HCT116 (cell line): ENCODE data around the gene FOXRED1. TPM values are rescaled to one million over a fixed set of nuclear protein-coding genes. Genes with fewer than 3 reads are reported as not detected.
A peak's percentile ranks its signal among the peaks of the same experiment; 100 is the strongest.

Source experiments
- ATAC-seq: fragments of 200-7000 bp; cut with Tn5 transposase; 2 replicates; pipeline ENCODE4 v1.9.1; 2020; ENCODE audit warnings: mild to moderate bottlenecking, moderate library complexity
- BruUV-seq: library from RNA; stranded (reverse); fragments of 400-500 nt; replicated peaks from 2 replicates; lab custom pipeline; 2021; lab: Mats Ljungman, UMichigan
- CTCF ChIA-PET: fragments of 300-600 bp; sonication (Branson Sonifier 250); formaldehyde crosslinking; loops from one replicate; lab custom pipeline; 2021; ENCODE audit warnings: antibody characterized with exemption; lab: Charles Lee
- POLR2A ChIA-PET: fragments of 300-600, 350-600 bp; sonication (Branson Sonifier 250); formaldehyde crosslinking; loops from one replicate; lab custom pipeline; 2021; ENCODE audit warnings: antibody characterized with exemption; lab: Charles Lee
- RAD21 ChIA-PET, 2 experiments: fragments of 300-600 bp; sonication (Branson Sonifier 250); formaldehyde crosslinking; loops; one replicate each; lab custom pipeline; 2023; ENCODE audit warnings: low total read pairs in 2 of 2; ENCODE audit not compliant: uncharacterized antibody in 2 of 2, unreplicated experiment in 2 of 2, low non-redundant PET in 1 of 2; lab: Charles Lee
- DNase-seq: peaks from one replicate; pipeline ENCODE4 v3.0.0-alpha.2; 2010; ENCODE audit warnings: low read depth, low spot score
- H2AFZ ChIP-seq: fragments of 200-600 bp; shearing (Covaris generic), sonication (generic); 2 replicates; pipeline ENCODE4 v1.6.1; 2017; ENCODE audit warnings: low read depth, mixed run types, mixed read lengths, antibody characterized with exemption, low read length; ENCODE audit not compliant: poor library complexity, severe bottlenecking
- H3K27ac ChIP-seq: 2 replicates; pipeline ENCODE4 v1.5.1; 2012; ENCODE audit warnings: low read depth, low read length
- H3K27me3 ChIP-seq: fragments of 200-600 bp; sonication (generic); 2 replicates; pipeline ENCODE4 v1.6.1; 2016; ENCODE audit warnings: mixed run types, low read length, mixed read lengths; ENCODE audit not compliant: insufficient read depth
- H3K36me3 ChIP-seq, 2 experiments: fragments of 200-500 bp in 1 of 2; fragments of 200-600 bp in 1 of 2; sonication (Bioruptor generic) in 1 of 2; sonication (generic) in 1 of 2; 2 replicates each; pipeline versions ENCODE4 v1.5.1 to v1.6.1; 2014 to 2016; ENCODE audit warnings: low read length in 2 of 2, inconsistent platforms in 1 of 2, mixed read lengths in 1 of 2, mixed run types in 1 of 2; ENCODE audit not compliant: insufficient read depth in 2 of 2, control insufficient read depth in 1 of 2
- H3K4me1 ChIP-seq, 2 experiments: fragments of 200-600 bp in 1 of 2; sonication (generic) in 1 of 2; 2 replicates each; pipeline versions ENCODE4 v1.5.1 to v1.6.1; 2012 to 2017; ENCODE audit warnings: low read length in 2 of 2, inconsistent platforms in 1 of 2, mild to moderate bottlenecking in 1 of 2, mixed read lengths in 1 of 2, mixed run types in 1 of 2, moderate library complexity in 1 of 2; ENCODE audit not compliant: insufficient read depth in 2 of 2, control insufficient read depth in 1 of 2
- H3K4me2 ChIP-seq: fragments of 200-600 bp; sonication (generic); 2 replicates; pipeline ENCODE4 v1.6.1; 2017; ENCODE audit warnings: mixed run types, low read length, mixed read lengths
- H3K4me3 ChIP-seq, 2 experiments: fragments of 200-600 bp in 1 of 2; sonication (generic) in 1 of 2; replicated peaks in 1 of 2; 2 replicates each; pipeline ENCODE4 v1.5.1; 2011 to 2016; ENCODE audit warnings: low read length in 2 of 2, control low read depth in 1 of 2, low read depth in 1 of 2, mild to moderate bottlenecking in 1 of 2, mixed read lengths in 1 of 2, mixed run types in 1 of 2
- H3K79me2 ChIP-seq: fragments of 200-600 bp; sonication (generic); 2 replicates; pipeline ENCODE4 v1.6.1; 2017; ENCODE audit warnings: mild to moderate bottlenecking, mixed run types, low read length, moderate library complexity, mixed read lengths; ENCODE audit not compliant: insufficient read depth
- H3K9ac ChIP-seq: fragments of 200-600 bp; sonication (generic); 2 replicates; pipeline ENCODE4 v1.6.1; 2016; ENCODE audit warnings: low read length, mixed read lengths
- H3K9me2 ChIP-seq: fragments of 200-600 bp; sonication (generic), shearing (Covaris generic); 2 replicates; pipeline ENCODE4 v1.6.1; 2017; ENCODE audit warnings: mixed run types, mild to moderate bottlenecking, moderate library complexity; ENCODE audit not compliant: insufficient read depth
- H3K9me3 ChIP-seq, 2 experiments: fragments of 200-500 bp in 1 of 2; fragments of 200-600 bp in 1 of 2; sonication (Bioruptor generic) in 1 of 2; sonication (generic) in 1 of 2; 2 replicates each; pipeline ENCODE4 v1.6.1; 2014 to 2017; ENCODE audit warnings: low read length in 2 of 2, mixed read lengths in 2 of 2, inconsistent platforms in 1 of 2, low read depth in 1 of 2, mild to moderate bottlenecking in 1 of 2, mixed run types in 1 of 2, moderate library complexity in 1 of 2; ENCODE audit not compliant: control insufficient read depth in 1 of 2, insufficient read depth in 1 of 2
- H4K20me1 ChIP-seq: fragments of 200-600 bp; sonication (generic), shearing (Covaris generic); 2 replicates; pipeline ENCODE4 v1.6.1; 2017; ENCODE audit warnings: mixed run types, mild to moderate bottlenecking, moderate library complexity; ENCODE audit not compliant: insufficient read depth
- EGR1 ChIP-seq: IDR thresholded peaks from 2 replicates; pipeline ENCODE4 v1.6.1; 2012; ENCODE audit warnings: low read depth
- ELF1 ChIP-seq: IDR thresholded peaks from 2 replicates; pipeline ENCODE4 v1.6.1; 2012; ENCODE audit warnings: low read depth, borderline replicate concordance
- EZH2 ChIP-seq: fragments of 200-600 bp; sonication (generic); IDR thresholded peaks from 2 replicates; pipeline ENCODE4 v1.6.1; 2017; ENCODE audit warnings: antibody characterized with exemption, mixed run types
- JUND ChIP-seq: IDR thresholded peaks from 2 replicates; pipeline ENCODE4 v1.6.1; 2012
- POLR2A ChIP-seq: IDR thresholded peaks from 2 replicates; pipeline ENCODE4 v1.7.0; 2011; ENCODE audit warnings: borderline replicate concordance; ENCODE audit not compliant: insufficient read depth, insufficient read length; ENCODE audit errors: extremely low read depth
- RAD21 ChIP-seq: IDR thresholded peaks from 2 replicates; pipeline ENCODE4 v1.6.1; 2012; ENCODE audit warnings: low read depth, mild to moderate bottlenecking
- SIN3A ChIP-seq: IDR thresholded peaks from 2 replicates; pipeline ENCODE4 v1.6.1; 2012; ENCODE audit warnings: low read depth
- SP1 ChIP-seq: IDR thresholded peaks from 2 replicates; pipeline ENCODE4 v1.6.1; 2012; ENCODE audit warnings: low read depth
- TCF7L2 ChIP-seq: IDR thresholded peaks from 2 replicates; pipeline ENCODE4 v1.7.0; 2011; ENCODE audit warnings: borderline replicate concordance, inconsistent platforms; ENCODE audit not compliant: insufficient read depth, insufficient read length; ENCODE audit errors: extremely low read depth
- ZFX ChIP-seq: fragments of 450-650 bp; IDR thresholded peaks from 2 replicates; pipeline ENCODE4 v1.6.1; 2017
- intact Hi-C: fragments of 100-400 bp; cut with micrococcal nuclease; formaldehyde crosslinking; loops from 2 replicates; pipeline ENCODE4 v1.10.0; 2022
- total RNA-seq: library from RNA; stranded (reverse); gene quantifications from one replicate; pipeline ENCODE4 v1.2.1, GENCODE V29; 2021; ENCODE audit not compliant: unreplicated experiment
- TF ChIP-seq, protein P1 (sequence below): IDR thresholded peaks from 2 replicates; pipeline ENCODE4 v1.6.1; 2012
- TF ChIP-seq, protein P2 (sequence below): IDR thresholded peaks from 2 replicates; pipeline ENCODE4 v1.6.1; 2012
- TF ChIP-seq, protein P3 (sequence below), 3 experiments: fragments of 200-600 bp in 1 of 3; sonication (generic) in 1 of 3; IDR thresholded peaks in 2 of 3; conservative IDR thresholded peaks in 1 of 3; 2 replicates each; pipeline ENCODE4 v1.5.1; 2012 to 2017; ENCODE audit warnings: low read depth in 2 of 3, low read length in 2 of 3, antibody characterized with exemption in 1 of 3, borderline replicate concordance in 1 of 3, control low read depth in 1 of 3, mild to moderate bottlenecking in 1 of 3, mixed read lengths in 1 of 3, mixed run types in 1 of 3, moderate library complexity in 1 of 3; ENCODE audit not compliant: insufficient read depth in 1 of 3
- TF ChIP-seq, protein P4 (sequence below): IDR thresholded peaks from 2 replicates; pipeline ENCODE4 v1.6.1; 2011; ENCODE audit warnings: mild to moderate bottlenecking, low read length, moderate library complexity; ENCODE audit not compliant: insufficient replicate concordance; ENCODE audit errors: extremely low read depth

The FOXRED1 gene
- total RNA-seq, 1 experiment from 2014 or later: 41.3 TPM

DNA sequence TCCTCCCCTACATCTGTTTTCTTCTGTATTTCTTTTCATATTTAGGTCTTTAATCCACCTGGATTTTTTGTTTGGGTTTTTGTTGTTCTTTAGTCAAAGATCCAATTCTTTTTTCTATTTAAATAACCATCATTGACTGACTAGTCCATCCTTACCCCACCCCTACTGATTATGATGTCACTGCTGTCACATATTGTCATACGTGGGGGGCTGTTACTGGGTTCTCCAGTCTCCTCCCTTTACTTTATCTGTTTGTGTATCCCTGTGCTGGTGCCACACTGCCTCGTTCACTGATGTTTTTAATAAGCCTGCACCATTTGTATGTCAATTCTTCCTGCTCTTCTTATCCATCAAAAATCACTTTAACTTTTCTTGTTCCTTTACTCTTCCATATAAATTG, 28.1 kb downstream of the FOXRED1 start:
- ChIA-PET RAD21 (no interaction called here), POLR2A (no interaction called here), CTCF (no interaction called here)
- Histone ChIP-seq H3K9me3 (no peaks in the 10 kb centered on the region), H3K4me1 (no peaks in the 10 kb centered on the region), H3K4me3 (no peak overlapping the region), H3K4me2 (no peak overlapping the region), H3K36me3 (peaks cover 4% of the 10 kb centered on the region in 2 experiments; a peak in 2 of 4 replicates), H3K9me2 (no peaks in the 10 kb centered on the region), H3K27me3 (no peaks in the 10 kb centered on the region), H3K9ac (no peak overlapping the region), H3K27ac (no peak overlapping the region), H3K79me2 (peaks cover 4% of the 10 kb centered on the region; the same call in 1 of the 2 replicates), H2AFZ (no peak overlapping the region), H4K20me1 (no peaks in the 10 kb centered on the region)
- TF ChIP-seq JUND (no peak), EZH2 (no peak), SP1 (no peak), SIN3A (no peak), TCF7L2 (no peak)
- TF ChIP-seq, protein P1, sequence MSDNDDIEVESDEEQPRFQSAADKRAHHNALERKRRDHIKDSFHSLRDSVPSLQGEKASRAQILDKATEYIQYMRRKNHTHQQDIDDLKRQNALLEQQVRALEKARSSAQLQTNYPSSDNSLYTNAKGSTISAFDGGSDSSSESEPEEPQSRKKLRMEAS: no peak
- intact Hi-C loops: no loop called here
- no TSS peak for BruUV-seq
- DNase-seq (no peak), ATAC-seq (no peak)

DNA sequence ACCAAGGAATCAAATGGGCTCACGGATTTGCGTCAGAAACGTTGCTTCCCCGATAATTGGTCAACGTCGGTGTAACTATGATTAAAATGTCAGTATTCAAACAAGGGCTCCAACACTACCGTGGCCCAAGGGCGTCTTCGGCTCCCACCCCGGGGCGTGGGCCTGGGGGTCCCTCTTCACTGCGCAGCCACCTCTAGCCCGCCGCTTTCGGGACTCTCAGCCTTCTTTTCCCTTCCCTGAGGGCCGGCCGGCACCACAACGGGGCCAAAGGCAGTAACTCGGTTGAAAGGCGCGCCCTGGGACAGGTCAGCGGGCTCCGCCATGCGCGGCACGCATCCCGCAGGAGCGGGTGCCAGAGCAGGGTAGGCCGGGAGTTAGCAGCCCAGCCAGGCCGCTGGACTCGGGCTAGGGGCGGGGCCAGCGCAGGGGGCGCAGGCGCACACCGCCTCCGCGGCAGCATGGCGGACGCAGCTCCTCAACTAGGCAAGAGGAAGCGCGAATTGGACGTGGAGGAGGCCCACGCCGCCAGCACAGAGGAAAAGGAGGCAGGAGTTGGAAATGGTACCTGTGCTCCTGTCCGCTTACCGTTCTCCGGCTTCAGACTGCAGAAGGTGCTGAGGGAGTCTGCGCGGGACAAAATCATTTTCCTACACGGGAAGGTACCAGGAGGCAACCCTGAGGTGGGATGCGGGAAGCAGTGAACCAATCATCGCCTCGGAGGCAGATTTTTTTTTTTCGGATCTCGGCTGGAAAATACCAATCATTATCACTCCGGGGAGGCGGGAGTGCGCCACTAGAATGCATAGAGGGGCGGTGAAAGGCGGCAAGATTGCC, 34.9 kb downstream of the FOXRED1 start, which contains the start of gene DCPS:
TSS of gene DCPS (plus strand) at position 438 of the 834 bp plus-strand sequence. CDS start at position 459, 21 bp downstream.
- intact Hi-C loops: no loop called here
- Histone ChIP-seq H3K9ac (peak within 1 kb of the TSS; percentile 94), H4K20me1 (no peaks in the 10 kb centered on the region), H2AFZ (peak within 1 kb of the TSS; percentile 83), H3K9me3 (no peaks in the 10 kb centered on the region), H3K36me3 (no peaks in the 10 kb centered on the region), H3K27ac (peak within 1 kb of the TSS; percentile 92), H3K27me3 (no peaks in the 10 kb centered on the region), H3K9me2 (no peaks in the 10 kb centered on the region), H3K79me2 (peaks cover 16% of the 10 kb centered on the region), H3K4me1 (peaks cover 11 to 20% of the 10 kb centered on the region in 2 experiments; a peak in 2 of 4 replicates), H3K4me2 (peak within 1 kb of the TSS; percentile 86), H3K4me3 (peak within 1 kb of the TSS; percentile 78 to 80)
- ChIA-PET CTCF (interaction anchor here (0.7 to 1.0 kb wide), 2 partner anchors 137 to 177 kb away, joined by 3 to 7 read pairs; no protein-coding TSS in a partner anchor), RAD21 (no interaction called here), POLR2A (interaction anchor here (0.5 to 1.0 kb wide), 2 partner anchors 20 to 123 kb away, joined by 3 read pairs; no protein-coding TSS in a partner anchor)
- DNase-seq (peak; percentile 79), ATAC-seq (peak; percentile 96)
- no TSS peak for BruUV-seq
- TF ChIP-seq EGR1 (0 out of 2 replicates have a peak, but pooled peaks have one; percentile 54), EZH2 (no peak), POLR2A (peak; percentile 97), ZFX (peak; percentile 99), TCF7L2 (peak; percentile 55), RAD21 (no peak), SIN3A (peak; percentile 83), ELF1 (no peak)
- TF ChIP-seq, protein P2, sequence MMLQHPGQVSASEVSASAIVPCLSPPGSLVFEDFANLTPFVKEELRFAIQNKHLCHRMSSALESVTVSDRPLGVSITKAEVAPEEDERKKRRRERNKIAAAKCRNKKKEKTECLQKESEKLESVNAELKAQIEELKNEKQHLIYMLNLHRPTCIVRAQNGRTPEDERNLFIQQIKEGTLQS: no peak; the same call in 1 of the 2 replicates
- TF ChIP-seq, protein P3, sequence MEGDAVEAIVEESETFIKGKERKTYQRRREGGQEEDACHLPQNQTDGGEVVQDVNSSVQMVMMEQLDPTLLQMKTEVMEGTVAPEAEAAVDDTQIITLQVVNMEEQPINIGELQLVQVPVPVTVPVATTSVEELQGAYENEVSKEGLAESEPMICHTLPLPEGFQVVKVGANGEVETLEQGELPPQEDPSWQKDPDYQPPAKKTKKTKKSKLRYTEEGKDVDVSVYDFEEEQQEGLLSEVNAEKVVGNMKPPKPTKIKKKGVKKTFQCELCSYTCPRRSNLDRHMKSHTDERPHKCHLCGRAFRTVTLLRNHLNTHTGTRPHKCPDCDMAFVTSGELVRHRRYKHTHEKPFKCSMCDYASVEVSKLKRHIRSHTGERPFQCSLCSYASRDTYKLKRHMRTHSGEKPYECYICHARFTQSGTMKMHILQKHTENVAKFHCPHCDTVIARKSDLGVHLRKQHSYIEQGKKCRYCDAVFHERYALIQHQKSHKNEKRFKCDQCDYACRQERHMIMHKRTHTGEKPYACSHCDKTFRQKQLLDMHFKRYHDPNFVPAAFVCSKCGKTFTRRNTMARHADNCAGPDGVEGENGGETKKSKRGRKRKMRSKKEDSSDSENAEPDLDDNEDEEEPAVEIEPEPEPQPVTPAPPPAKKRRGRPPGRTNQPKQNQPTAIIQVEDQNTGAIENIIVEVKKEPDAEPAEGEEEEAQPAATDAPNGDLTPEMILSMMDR (IDR thresholded peaks at IDR 0.05 in 2 of 3, conservative IDR thresholded peaks at IDR 0.05 in 1 of 3; ENCODE audit: borderline replicate concordance in 1 of 3, insufficient read depth in 1 of 3, low read depth in 2 of 3, low read length in 2 of 3): no peak
- TF ChIP-seq, protein P4, sequence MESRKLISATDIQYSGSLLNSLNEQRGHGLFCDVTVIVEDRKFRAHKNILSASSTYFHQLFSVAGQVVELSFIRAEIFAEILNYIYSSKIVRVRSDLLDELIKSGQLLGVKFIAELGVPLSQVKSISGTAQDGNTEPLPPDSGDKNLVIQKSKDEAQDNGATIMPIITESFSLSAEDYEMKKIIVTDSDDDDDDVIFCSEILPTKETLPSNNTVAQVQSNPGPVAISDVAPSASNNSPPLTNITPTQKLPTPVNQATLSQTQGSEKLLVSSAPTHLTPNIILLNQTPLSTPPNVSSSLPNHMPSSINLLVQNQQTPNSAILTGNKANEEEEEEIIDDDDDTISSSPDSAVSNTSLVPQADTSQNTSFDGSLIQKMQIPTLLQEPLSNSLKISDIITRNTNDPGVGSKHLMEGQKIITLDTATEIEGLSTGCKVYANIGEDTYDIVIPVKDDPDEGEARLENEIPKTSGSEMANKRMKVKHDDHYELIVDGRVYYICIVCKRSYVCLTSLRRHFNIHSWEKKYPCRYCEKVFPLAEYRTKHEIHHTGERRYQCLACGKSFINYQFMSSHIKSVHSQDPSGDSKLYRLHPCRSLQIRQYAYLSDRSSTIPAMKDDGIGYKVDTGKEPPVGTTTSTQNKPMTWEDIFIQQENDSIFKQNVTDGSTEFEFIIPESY: peak; percentile 12
